ENCODE measurements around the gene ADCY2.

The ADCY2 gene

DNA sequence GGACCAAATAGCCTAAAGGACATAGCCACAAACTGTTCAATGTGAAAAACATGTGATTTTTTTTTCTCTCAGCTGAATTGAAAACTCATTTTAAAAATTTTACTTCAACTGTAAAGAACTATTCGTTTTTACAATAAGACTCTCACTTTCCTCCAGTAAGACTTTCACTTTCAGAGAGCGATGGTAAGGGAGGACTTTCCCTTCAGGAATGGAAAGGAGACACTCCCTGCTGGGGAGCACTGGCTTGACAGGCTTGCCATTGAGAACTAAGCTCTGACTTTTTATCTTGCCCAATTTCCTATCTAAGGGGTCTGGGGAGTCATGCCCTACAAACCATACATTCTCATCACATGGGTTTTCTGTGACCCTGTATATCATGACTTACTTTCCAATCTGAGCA is 268.3 kb downstream of the ADCY2 start:
- no peak for DNase-seq (ENCODE audit: low spot score)

DNA sequence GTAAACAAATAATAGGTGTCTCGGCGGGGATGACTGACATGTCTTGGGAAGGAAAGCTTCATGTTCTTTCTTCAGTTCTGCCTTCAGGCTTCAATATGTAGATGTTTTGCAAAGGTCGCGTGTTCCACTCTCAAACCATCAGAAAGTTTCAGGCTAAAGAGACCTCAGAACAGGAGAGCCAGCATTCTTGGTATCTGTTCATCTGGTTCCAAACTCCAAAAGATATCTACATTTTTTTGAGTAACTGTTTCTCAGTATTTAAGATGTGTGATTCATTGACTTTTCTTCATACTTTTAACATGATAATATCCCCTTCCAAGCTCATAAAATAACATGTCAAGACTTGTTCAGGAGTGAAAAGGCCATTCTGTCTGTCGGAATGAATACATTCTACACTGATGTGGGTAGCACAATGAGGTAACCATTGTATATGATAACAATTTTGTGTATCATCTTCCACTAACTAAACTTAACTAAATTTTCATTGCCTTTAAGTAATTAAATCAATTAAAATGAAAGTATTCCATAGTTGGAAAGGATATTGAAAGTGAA is 271.4 kb downstream of the ADCY2 start:
- no peak for DNase-seq (ENCODE audit: low spot score)

DNA sequence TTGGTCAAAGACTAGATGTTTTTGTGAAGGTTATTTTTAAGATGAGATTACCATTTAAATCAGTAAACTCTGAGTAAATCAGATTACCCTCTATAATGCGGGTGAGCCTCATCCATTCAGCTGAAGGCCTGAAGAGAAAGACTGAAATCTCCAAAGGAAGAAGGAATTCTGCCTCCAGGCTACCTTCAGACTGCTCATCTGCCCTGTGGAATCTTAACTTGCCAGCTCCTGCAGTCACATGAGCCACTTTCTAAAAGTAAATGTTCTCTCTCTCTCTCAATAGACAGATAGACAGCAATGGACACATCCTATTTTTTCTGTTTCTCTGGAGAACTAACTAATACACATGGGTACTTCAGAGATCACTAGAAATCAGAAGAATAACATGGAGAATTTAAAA is 272.2 kb downstream of the ADCY2 start:
- no peak for DNase-seq (ENCODE audit: low spot score)

DNA sequence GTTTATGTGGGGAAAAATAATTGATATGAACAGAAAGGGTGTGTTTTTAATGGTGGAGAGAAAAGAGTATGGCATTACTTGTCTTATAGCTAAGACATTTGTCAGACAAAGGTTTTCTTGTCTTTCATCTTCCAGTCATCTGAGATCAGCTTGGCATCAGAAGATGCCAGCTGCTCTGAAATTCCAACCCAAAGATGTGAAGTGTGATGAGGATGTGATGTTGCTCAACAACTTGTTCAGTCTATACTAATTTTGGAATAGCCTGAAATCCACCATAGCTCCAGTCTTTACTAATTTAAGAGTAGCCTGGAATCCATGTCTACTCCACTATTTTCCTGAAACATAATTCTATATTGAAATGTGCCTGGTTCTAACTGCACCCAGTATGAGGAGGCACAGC is 272.7 kb downstream of the ADCY2 start:
- no peak for DNase-seq (ENCODE audit: low spot score)

DNA sequence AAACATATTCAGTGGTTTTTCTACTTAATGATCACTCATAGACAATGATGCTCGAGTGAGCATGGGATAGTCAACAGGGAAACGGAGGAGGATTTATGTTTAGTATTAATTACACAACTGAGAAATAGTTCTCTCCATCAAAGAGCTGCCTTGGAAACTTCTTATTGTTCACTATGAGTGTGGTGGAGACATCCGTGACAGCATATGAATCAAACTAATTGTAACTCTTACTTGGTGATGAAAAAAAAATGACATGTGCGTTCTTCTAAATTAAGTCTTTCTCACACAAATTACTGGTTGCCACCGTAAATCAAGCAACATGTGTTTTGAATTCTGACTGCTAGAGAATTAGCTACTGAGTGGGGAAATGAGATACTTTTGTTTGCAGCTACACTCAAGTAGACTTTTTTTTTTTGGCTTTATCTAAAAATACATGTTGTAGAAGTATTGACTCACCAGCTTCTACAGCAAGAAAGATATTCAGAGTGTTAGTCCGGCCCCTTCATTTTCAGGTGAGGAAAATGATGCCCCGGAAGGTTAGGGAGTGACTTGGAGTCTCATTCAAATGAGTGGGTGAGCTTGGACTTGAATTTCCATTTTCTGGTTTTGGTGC is 275.5 kb downstream of the ADCY2 start:
- DNase-seq (ENCODE audit: low spot score) = peak; percentile 36

DNA sequence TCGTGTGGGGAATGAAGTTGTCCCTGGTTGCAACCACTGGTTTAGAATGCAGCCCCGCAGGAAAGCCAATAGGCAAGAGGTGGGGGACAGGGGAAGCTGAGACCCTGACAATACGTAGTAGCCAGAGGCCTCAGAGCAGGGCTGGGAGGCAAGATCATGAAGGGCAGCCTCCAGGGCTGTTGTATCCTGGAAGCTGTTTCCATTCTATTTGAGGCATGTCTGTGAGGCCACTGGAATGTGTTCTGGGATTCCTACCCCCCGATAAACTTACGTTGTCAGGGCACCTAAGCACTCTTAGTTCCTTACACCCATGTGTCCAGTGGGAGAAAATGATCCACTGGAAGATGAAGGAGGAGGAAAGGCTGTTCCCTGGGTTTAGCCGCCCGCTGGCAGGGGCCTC is 277.7 kb downstream of the ADCY2 start:
- no peak for DNase-seq (ENCODE audit: low spot score)

DNA sequence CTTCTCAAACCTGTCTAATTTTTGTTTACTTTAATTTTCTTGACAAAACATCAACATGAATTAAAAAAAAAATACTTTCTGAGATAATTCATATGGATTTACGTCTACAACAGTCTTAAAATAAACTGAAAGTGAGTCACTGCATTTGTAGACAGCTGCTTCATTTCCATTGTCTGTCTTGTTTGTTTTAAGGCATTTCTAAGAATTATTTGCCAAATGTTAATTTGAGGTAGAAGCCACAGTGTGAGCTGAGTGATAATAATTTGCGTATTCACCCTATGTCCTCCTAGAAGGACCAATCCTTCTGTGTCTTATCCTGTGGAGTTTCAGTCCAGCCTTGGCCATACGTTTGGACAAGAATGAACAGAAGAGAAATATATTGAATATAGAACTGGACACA is 280.5 kb downstream of the ADCY2 start:
- DNase-seq (ENCODE audit: low spot score) = no peak

DNA sequence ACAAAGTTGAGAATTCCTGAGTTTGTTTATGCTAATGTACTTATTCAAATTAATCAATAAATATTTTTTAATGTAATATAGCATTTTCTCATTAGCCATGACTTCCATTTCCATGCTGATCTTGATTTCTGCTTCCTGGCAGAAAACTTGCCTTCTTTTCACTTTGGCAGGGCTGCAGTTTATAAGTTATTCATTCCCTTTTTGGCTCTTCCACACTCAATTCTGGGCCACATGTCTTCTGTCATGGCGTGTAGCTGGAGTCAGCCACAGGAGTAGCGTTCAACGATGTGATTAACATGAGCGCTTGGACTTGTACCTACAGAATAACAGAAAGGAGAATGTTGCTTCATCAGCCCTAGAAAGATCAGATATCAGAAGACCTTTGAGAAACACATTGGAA is 282.1 kb downstream of the ADCY2 start:
- DNase-seq (ENCODE audit: low spot score) = peak; percentile 13

DNA sequence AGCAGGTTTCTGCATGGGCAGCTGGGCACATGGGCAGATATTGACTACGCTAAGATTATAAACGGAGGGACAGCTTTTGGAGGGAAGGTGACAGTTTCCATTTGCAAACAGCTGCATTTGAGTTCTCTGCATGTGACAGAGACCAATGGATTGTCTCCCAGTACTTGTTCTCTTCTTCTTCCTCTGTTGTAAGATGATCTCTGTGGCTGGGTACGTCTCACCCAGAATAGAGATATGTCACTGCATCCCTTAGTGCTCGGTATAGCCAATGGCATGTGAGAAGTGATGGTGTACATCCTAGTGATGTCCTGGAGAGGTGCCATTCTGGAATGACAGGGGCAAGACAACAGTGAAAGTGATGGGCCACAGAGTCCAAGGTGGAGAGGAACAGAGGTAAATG is 283.7 kb downstream of the ADCY2 start:
- no peak for DNase-seq (ENCODE audit: low spot score)

DNA sequence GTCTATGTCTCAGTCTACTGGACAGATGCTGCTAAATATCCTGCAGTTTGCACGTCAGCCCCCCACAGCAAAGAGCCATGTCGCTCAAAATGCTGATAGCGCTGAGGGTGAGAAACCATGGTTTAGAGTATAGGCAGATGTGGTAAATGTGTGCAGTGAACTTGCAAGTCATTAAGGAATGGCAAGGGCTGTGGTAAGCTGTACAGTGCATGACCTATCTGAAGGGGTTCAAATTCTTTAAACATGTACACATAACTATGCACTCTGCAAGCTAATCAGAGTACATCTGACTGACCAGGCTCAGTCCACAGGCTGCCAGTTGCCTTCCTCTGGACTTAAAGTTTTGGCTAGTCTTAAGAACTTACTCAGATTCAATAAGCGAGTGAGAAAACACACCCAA is 284.3 kb downstream of the ADCY2 start:
- DNase-seq (ENCODE audit: low spot score) = no peak

DNA sequence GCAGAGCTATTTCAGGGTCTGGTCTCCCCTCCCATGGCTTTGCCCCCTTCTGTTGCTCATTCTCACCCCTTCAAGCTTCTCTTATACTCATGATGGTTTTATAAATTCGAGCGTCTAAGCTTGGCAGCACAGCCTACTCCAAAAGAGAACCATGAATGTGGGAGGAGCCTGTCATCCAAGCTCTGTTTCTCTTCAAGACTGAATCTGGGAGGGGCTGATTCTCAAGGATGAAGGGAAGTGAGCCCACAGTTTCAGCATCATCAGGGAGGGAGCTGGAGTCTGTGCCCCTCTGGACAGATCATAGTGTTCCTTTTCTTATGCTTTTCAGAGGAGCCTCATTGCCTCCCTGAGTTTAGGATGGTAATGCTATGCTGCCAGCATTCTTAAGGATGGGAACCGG is 286.4 kb downstream of the ADCY2 start:
- no peak for DNase-seq (ENCODE audit: low spot score)

DNA sequence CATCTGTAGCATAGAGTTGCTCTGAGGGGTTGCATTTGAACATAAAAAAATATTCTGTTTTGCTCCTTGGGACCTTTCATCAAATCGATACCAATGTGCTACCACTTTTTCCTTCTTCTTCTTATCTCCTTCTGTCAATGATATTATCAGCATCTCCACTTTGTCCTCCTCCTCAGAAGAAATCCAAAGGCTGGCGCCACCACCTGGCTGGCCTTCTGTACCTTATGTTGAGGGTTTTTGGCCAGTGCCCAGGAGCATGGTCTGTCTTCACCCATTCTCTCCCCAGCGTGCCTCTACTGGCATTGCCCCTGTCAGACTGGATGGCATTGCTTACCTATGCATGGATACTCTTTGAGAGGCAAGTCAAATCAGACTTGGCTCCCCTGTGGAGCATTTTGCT is 287.8 kb downstream of the ADCY2 start:
- no peak for DNase-seq (ENCODE audit: low spot score)

DNA sequence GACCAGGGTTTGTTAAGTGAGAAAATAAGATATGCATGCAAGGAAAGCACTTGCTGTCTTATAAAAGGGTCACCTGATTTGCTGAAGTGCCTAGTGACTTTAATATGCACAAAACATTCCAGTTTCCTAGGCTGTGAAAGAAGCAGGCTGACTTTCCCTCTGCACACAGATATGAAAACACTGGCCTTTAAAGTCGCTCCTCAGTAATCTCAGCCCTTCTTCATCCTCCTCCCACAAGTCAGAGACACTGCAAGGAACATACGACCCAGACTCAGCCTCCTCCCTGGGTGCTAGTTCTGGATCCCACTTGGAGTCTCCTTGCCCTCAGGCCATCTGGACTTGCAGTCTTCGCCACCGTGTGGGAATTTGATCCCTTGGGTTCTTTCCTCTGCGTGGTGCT is 288.9 kb downstream of the ADCY2 start:
- no peak for DNase-seq (ENCODE audit: low spot score)

DNA sequence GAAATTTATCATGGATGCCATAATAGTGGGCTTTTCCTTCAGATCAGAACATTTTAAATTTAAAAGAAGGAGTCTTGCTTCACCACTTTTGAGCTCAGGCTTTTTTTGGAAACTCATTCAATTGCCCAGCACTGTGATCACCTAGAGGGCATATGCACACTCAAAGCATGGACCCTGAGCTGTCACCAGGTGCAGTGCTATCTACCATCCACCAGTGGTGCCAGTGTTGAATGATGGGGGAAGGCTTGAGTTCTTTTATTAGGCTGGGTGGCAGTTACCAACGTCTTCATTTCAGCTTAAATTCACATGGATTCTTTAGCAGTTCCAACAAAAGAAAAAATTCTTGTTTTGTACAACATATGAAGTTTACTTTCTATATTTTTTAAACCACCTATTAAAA is 290.9 kb downstream of the ADCY2 start:
- DNase-seq (ENCODE audit: low spot score) = no peak

DNA sequence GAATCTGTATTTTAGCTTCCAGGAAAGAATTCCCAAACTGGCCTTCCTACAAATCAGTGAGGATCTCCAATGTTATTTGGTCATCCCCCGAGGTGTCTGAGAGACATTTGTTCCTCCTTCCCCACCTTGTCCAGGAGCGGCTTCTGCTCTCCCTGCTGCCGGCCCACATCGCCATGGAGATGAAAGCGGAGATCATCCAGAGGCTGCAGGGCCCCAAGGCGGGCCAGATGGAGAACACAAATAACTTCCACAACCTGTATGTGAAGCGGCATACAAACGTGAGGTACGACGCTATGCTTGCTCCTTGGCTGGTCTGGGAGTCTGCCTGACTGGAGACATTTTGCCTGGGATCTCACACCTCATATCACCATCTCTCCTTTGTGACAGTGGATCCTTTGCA is 294.6 kb downstream of the ADCY2 start:
- no peak for DNase-seq (ENCODE audit: low spot score)

DNA sequence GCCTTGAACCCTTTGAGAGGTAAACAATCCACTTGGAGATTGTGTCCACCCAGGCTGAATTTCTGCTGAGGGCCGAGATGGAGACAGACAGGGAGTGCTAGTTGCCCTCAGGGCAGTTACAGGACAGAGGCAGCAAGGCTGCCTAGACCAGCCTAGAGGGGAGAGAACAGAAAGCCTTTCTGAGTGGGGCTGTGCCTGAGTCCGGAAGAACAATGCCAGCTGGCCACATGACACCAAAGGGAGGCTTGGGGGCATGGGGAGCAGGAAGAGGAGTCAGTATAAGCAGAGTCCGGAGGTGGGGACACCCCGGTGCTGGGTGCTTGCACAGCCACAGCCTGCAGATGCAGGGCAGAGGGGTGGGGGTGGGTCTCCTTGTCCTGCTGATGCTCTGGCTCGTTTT is 309.3 kb downstream of the ADCY2 start:
- DNase-seq (ENCODE audit: low spot score) = no peak

DNA sequence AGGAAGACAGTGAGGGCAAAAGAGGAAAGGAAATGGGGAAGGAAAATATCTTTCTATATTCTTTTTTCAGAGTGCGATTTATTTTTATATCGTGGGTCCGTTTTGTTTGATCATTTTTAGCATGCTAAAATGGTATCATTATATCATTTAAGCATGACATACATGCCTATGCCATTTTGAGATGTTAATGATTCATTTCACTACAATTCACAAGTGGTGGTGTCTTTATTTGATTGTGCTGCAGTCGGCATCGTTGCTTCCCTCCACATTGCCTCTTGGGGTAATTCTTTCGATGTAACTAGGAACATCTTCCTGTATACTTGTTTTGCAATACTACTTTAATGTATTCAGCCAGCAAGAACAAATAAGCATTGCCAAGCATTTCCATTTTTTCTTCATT is 309.8 kb downstream of the ADCY2 start:
- no peak for DNase-seq (ENCODE audit: low spot score)

DNA sequence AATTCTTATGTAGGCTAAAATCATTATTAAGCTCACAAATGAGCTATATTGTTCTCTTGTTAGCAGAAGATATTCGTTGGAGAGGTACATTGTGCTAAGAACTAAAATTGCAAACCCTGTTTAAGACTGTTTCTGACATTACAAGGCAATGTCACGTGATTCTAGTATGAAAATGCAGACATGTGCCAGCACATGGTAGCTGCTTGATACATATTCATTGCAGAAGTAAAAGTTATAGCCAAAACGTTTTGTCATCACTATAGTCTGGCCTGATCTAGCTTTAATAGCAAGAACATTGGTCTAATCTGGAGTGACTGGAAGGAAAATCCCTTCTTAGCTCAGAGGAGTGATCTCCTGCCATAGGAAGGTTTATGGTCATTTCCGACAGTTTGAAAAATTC is 310.3 kb downstream of the ADCY2 start:
- no peak for DNase-seq (ENCODE audit: low spot score)

DNA sequence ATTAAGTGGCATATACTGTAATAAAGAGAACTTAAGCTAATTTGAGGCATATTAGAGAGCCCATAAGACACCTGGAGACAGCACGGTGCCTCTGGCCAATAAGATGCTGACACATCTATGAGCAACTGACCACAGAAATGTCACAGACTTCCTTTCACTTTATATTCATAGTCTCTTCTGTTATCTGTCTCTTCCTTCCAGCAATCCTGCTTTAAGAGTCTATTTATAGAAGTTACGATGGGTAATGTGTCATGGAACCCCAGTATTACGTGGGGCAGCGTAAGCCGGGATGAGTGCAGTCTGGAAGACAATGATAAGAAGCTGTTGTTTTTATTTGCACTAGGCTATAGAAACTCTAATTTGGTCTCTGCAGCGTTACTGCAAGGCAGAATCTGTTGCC is 318.2 kb downstream of the ADCY2 start:
- no peak for DNase-seq (ENCODE audit: low spot score)

DNA sequence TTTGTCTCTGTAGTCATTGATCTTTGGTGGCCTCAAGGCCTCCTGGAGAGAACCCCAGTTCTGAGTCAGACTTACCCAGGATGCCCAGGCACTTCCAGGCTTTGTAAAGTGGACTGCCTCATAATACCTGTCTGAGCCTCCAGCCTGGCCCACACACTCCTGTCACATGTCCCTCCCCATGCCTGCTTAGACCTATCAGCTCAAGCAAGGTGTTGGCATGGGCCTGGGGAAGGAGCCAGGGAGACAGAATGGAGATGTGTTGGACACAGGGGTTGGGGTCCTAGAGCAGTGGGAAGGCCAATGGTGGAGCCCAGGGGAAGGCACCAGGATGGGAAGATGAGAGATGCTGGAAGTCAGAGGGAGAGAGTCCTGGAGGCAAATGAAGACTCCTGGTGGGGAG is 318.8 kb downstream of the ADCY2 start:
- no peak for DNase-seq (ENCODE audit: low spot score)

DNA sequence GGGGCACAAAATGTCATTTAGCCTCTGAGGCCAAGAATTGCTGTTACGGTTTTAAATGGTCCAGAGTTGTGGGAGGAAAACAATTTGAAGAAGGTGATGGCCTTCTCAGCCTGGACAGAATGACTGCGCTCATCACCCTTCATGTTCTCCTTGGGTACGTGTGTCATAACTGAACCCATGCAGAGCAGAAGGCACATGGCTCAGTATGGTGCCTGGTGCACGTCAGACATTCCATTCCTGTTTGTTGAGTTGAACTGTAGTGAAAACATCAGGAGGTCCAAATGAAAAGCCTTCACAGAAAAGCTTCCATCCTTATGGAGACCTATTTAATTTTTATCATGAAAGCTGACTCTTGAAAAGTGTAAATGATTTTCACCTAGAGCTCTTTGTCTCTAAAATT is 321.8 kb downstream of the ADCY2 start:
- DNase-seq (ENCODE audit: low spot score) = no peak

DNA sequence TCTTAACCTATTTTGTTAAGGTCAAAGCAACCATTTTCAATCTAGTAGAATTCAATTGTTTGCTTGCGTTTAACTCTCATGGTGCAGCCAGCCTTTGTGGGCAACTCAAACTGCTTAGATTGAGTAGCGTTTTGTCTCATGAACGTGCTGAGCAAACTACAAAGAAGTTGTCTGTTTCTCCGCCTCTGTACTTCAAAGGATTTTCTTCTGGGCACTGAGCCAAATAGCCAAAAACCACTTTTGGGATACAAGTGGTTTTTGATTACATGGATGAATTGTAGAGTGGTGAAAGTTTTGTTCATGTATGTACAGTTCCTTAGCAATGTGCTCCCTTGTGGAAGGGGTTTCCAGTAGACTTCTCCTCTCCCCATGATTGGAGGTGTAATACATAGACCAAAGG is 332.1 kb downstream of the ADCY2 start:
- DNase-seq (ENCODE audit: low spot score) = no peak

DNA sequence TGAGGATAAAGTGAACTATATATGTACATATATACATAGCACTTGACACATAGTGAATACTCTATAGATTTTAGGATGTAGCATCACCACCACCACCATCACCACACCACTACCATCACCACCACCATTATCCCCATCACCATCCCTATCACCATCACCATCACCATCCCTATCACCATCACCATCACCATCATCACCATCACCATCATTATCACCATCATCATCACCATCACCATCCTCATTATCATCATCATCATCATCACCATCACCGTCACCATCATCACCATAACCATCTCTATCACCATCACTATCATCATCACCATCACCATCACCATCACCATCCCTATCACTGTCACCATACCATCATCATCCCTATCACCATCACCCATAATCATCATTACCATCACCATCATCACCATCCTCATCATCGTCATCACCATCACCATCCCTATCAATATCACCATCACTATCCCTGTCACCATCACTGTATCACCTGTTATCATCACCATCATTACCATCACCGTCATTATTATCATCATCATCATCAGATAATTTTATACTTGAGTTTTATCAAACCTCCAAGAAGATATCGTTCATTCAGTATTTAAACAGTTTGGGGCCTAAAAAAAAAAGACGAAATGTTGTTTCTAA is 345.6 kb downstream of the ADCY2 start:
- no peak for DNase-seq (ENCODE audit: low spot score)

DNA sequence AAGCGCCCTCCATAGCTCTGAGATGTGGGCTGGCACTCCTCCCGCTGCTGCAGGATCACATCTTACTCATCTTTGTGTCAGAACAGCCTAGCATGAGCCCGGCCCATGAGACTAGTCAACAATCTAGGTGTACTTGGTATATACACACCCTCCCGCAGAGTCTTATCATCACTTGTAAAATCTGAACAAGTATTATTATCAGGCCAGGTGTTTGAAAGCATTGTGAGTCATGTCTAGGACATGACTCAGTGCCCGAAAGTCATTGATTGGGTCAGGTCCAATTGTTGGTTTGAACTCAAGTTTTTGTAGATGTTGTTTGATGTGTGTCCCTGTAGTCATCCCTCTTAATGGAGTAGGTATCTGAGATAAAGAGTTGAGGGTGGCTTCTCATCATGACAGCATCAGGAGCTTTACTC is 346.3 kb downstream of the ADCY2 start:
- DNase-seq (ENCODE audit: low spot score) = no peak
